ENCODE results near the gene GULP1. TPM values are rescaled to one million over a fixed set of nuclear protein-coding genes. Genes with fewer than 3 reads are reported as not detected.

GULP1 gene
- total RNA-seq, 1 donor from 2014 or later = 29.5 TPM

- TF ChIP-seq CTCF (IDR thresholded peaks at IDR 0.05) = no peak
- Mint-ChIP-seq H3K4me1 (ENCODE audit: low read depth) (peaks cover 25% of the 10 kb centered on the region), H3K27ac (ENCODE audit: unreplicated experiment) (peak overlapping the region; percentile 57)
These were observed 124.0 kb downstream of the GULP1 start for GRCh38 chr2:188415754-188416083.

GRCh38 chr2:188416367-188416766 lies 124.7 kb downstream of the GULP1 start:
- Mint-ChIP-seq H3K9me3 (ENCODE audit: low read depth) (peaks cover 10% of the 10 kb centered on the region), H3K4me3 (ENCODE audit: unreplicated experiment) (no peak overlapping the region), H3K4me1 (ENCODE audit: low read depth) (peaks cover 25% of the 10 kb centered on the region), H3K36me3 (ENCODE audit: low read depth) (no peaks in the 10 kb centered on the region), H3K27ac (ENCODE audit: unreplicated experiment) (peak overlapping the region; percentile 7), H3K27me3 (ENCODE audit: low read depth) (no peaks in the 10 kb centered on the region)
- no peak for TF ChIP-seq CTCF (IDR thresholded peaks at IDR 0.05)
- no peak for DNase-seq (ENCODE audit: low spot score)

More at GRCh38 chr2:188415754-188416083, 124.0 kb downstream of the GULP1 start:
- H3K4me3 Mint-ChIP-seq (ENCODE audit: unreplicated experiment) = no peak overlapping the region
- H3K36me3 Mint-ChIP-seq (ENCODE audit: low read depth) = no peaks in the 10 kb centered on the region
- peaks cover 11% of the 10 kb centered on the region for H3K9me3 Mint-ChIP-seq (ENCODE audit: low read depth)
- no peaks in the 10 kb centered on the region for H3K27me3 Mint-ChIP-seq (ENCODE audit: low read depth)
- no peak for DNase-seq (ENCODE audit: low spot score)

- DNase-seq (ENCODE audit: low spot score) = no peak
- peaks cover 6% of the 10 kb centered on the region for H3K9me3 Mint-ChIP-seq (ENCODE audit: low read depth)
- H3K4me1 Mint-ChIP-seq (ENCODE audit: low read depth) = peaks cover 19% of the 10 kb centered on the region
- H3K36me3 Mint-ChIP-seq (ENCODE audit: low read depth) = no peaks in the 10 kb centered on the region
- no peak overlapping the region for H3K27ac Mint-ChIP-seq (ENCODE audit: unreplicated experiment)
- TF ChIP-seq CTCF (IDR thresholded peaks at IDR 0.05) = no peak
- no peaks in the 10 kb centered on the region for H3K27me3 Mint-ChIP-seq (ENCODE audit: low read depth)
- no peak overlapping the region for H3K4me3 Mint-ChIP-seq (ENCODE audit: unreplicated experiment)
These were observed 131.1 kb downstream of the GULP1 start for GRCh38 chr2:188422726-188423125.

- Mint-ChIP-seq H3K27me3 (ENCODE audit: low read depth) (no peaks in the 10 kb centered on the region), H3K27ac (ENCODE audit: unreplicated experiment) (no peak overlapping the region), H3K36me3 (ENCODE audit: low read depth) (no peaks in the 10 kb centered on the region), H3K4me3 (ENCODE audit: unreplicated experiment) (no peak overlapping the region), H3K4me1 (ENCODE audit: low read depth) (peaks cover 19% of the 10 kb centered on the region), H3K9me3 (ENCODE audit: low read depth) (peaks cover 6% of the 10 kb centered on the region)
- no peak for DNase-seq (ENCODE audit: low spot score)
- no peak for TF ChIP-seq CTCF (IDR thresholded peaks at IDR 0.05)
These were observed 133.6 kb downstream of the GULP1 start for GRCh38 chr2:188425266-188425665.

- no peaks in the 10 kb centered on the region for H3K36me3 Mint-ChIP-seq (ENCODE audit: low read depth)
- no peak overlapping the region for H3K4me3 Mint-ChIP-seq (ENCODE audit: unreplicated experiment)
- TF ChIP-seq CTCF (IDR thresholded peaks at IDR 0.05) = no peak
- H3K9me3 Mint-ChIP-seq (ENCODE audit: low read depth) = no peaks in the 10 kb centered on the region
- H3K4me1 Mint-ChIP-seq (ENCODE audit: low read depth) = peaks cover 26% of the 10 kb centered on the region
- H3K27me3 Mint-ChIP-seq (ENCODE audit: low read depth) = no peaks in the 10 kb centered on the region
- no peak for DNase-seq (ENCODE audit: low spot score)
- no peak overlapping the region for H3K27ac Mint-ChIP-seq (ENCODE audit: unreplicated experiment)
These were observed 134.4 kb downstream of the GULP1 start for GRCh38 chr2:188426121-188426520.

Data from chondrocyte (in vitro differentiated cells).